ENCODE measurements around the gene CAB39. TPM values are rescaled to one million over a fixed set of nuclear protein-coding genes. Genes with fewer than 3 reads are reported as not detected.
"Not testable (repeated sequence)": the region's sequence is repeated elsewhere in the genome, so short reads cannot be mapped to it uniquely, and the experiment has no call there.

The CAB39 gene
- total and polyA plus RNA-seq, 5 donors: 47.2 to 100.0 (median 87.3) TPM

- Histone ChIP-seq H3K4me1 (ENCODE audit: control insufficient read depth, insufficient read depth, low read length) (peaks cover 15% of the 10 kb centered on the region), H3K27me3 (ENCODE audit: control insufficient read depth, insufficient read depth) (no peaks in the 10 kb centered on the region), H3K9me3 (ENCODE audit: control insufficient read depth, low read length) (no peaks in the 10 kb centered on the region), H3K4me3 (ENCODE audit: low read length) (peak overlapping the region; percentile 100), H3K27ac (ENCODE audit: low read length) (peak overlapping the region; percentile 90)
- 2% methylated on average over 4 of the region's 4 CpGs for WGBS
- intact Hi-C loops (cut with DNase I): loop anchor here (5.0 to 10.0 kb wide), 2 partner anchors 81 to 83 kb away; no protein-coding TSS in a partner anchor
- DNase-seq: no peak
- peak in 1 of 2 donors; percentile 38 for ATAC-seq
Observed at GRCh38 chr2:230714136-230714480, 1.5 kb downstream of the CAB39 start.

GRCh38 chr2:230715201-230715600, 2.6 kb downstream of the CAB39 start:
- Histone ChIP-seq H3K4me1 (ENCODE audit: control insufficient read depth, insufficient read depth, low read length) (peaks cover 15% of the 10 kb centered on the region), H3K27ac (ENCODE audit: low read length) (no peak overlapping the region), H3K9me3 (ENCODE audit: control insufficient read depth, low read length) (no peaks in the 10 kb centered on the region), H3K4me3 (ENCODE audit: low read length) (peak overlapping the region; percentile 25), H3K27me3 (ENCODE audit: control insufficient read depth, insufficient read depth) (no peaks in the 10 kb centered on the region)
- ATAC-seq (no peak), DNase-seq (no peak)
- WGBS: 51% methylated on average over 3 of the region's 3 CpGs
- intact Hi-C loops (cut with DNase I): loop anchor here in 1 of 4 donors (10.0 kb wide), 1 partner anchor 80 kb away; no protein-coding TSS in a partner anchor

- Histone ChIP-seq H3K27me3 (ENCODE audit: control insufficient read depth, insufficient read depth) (no peaks in the 10 kb centered on the region), H3K4me3 (ENCODE audit: low read length) (no peak overlapping the region), H3K4me1 (ENCODE audit: control insufficient read depth, insufficient read depth, low read length) (peaks cover 17% of the 10 kb centered on the region), H3K9me3 (ENCODE audit: control insufficient read depth, low read length) (no peaks in the 10 kb centered on the region), H3K27ac (ENCODE audit: low read length) (no peak overlapping the region)
- no peak for ATAC-seq
- DNase-seq: no peak
- intact Hi-C loops (cut with DNase I): loop anchor here in 1 of 4 donors (10.0 kb wide), 1 partner anchor 78 kb away; no protein-coding TSS in a partner anchor
- WGBS: 96% methylated on average over 4 of the region's 4 CpGs
Observed at GRCh38 chr2:230716588-230716987, 3.9 kb downstream of the CAB39 start.

- WGBS: 46% methylated on average over 3 of the region's 3 CpGs
- no peak for ATAC-seq
- H3K27ac ChIP-seq (ENCODE audit: low read length): no peak overlapping the region
- no peaks in the 10 kb centered on the region for H3K27me3 ChIP-seq (ENCODE audit: control insufficient read depth, insufficient read depth)
- no peak overlapping the region for H3K4me3 ChIP-seq (ENCODE audit: low read length)
- H3K9me3 ChIP-seq (ENCODE audit: control insufficient read depth, low read length): no peaks in the 10 kb centered on the region
- intact Hi-C loops (cut with DNase I): loop anchor here in 1 of 4 donors (10.0 kb wide), 1 partner anchor 77 kb away; no protein-coding TSS in a partner anchor
- peaks cover 17% of the 10 kb centered on the region for H3K4me1 ChIP-seq (ENCODE audit: control insufficient read depth, insufficient read depth, low read length)
- DNase-seq: no peak
Observed at GRCh38 chr2:230717600-230717999, 5.0 kb downstream of the CAB39 start.

- no peak for ATAC-seq
- no peak for DNase-seq
- Histone ChIP-seq H3K4me3 (ENCODE audit: low read length) (no peak overlapping the region), H3K27ac (ENCODE audit: low read length) (no peak overlapping the region), H3K27me3 (ENCODE audit: control insufficient read depth, insufficient read depth) (no peaks in the 10 kb centered on the region), H3K9me3 (ENCODE audit: control insufficient read depth, low read length) (no peaks in the 10 kb centered on the region), H3K4me1 (ENCODE audit: control insufficient read depth, insufficient read depth, low read length) (peaks cover 17% of the 10 kb centered on the region)
- intact Hi-C loops (cut with DNase I): loop anchor here in 1 of 4 donors (10.0 kb wide), 1 partner anchor 75 kb away; no protein-coding TSS in a partner anchor
- 90% methylated on average over 3 of the region's 3 CpGs for WGBS
Observed at GRCh38 chr2:230719340-230719739, 6.7 kb downstream of the CAB39 start.

DNA sequence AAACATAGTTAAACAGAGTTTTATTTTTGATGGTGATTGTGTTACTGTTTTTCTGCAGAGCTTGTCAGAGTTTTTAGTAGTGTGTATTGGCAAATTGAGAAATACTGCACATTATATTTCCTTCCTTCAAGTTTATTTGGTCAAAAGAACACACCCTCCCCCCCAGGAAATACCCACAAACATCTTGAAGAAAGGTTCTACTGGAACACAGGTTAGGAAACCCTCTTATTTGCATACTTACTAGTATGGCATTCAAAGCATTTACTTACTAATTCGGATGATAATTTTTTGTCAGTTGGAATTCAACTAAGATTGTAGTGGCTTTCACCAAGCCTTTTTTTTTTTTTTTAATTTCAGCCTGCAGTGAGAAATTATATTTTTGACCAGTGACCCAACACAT, 9.1 kb downstream of the CAB39 start:
- Histone ChIP-seq H3K4me1 (ENCODE audit: control insufficient read depth, insufficient read depth, low read length) (peaks cover 12% of the 10 kb centered on the region), H3K27me3 (ENCODE audit: control insufficient read depth, insufficient read depth) (no peaks in the 10 kb centered on the region), H3K9me3 (ENCODE audit: control insufficient read depth, low read length) (no peaks in the 10 kb centered on the region), H3K4me3 (ENCODE audit: low read length) (no peak overlapping the region), H3K27ac (ENCODE audit: low read length) (no peak overlapping the region)
- intact Hi-C loops (cut with DNase I): no loop called here
- ATAC-seq (no peak), DNase-seq (no peak)
- WGBS: 60% methylated on average over 1 of the region's 1 CpG

- Histone ChIP-seq H3K9me3 (ENCODE audit: control insufficient read depth, low read length) (no peaks in the 10 kb centered on the region), H3K4me1 (ENCODE audit: control insufficient read depth, insufficient read depth, low read length) (peaks cover 11% of the 10 kb centered on the region), H3K27me3 (ENCODE audit: control insufficient read depth, insufficient read depth) (no peaks in the 10 kb centered on the region), H3K4me3 (ENCODE audit: low read length) (no peak overlapping the region), H3K27ac (ENCODE audit: low read length) (no peak overlapping the region)
- ATAC-seq: no peak
- DNase-seq: no peak
- WGBS: 80% methylated on average over 4 of the region's 4 CpGs
- intact Hi-C loops (cut with DNase I): no loop called here
Observed at GRCh38 chr2:230722207-230722885, 9.7 kb downstream of the CAB39 start.

- ATAC-seq: peak in 1 of 2 donors; percentile 22
- Histone ChIP-seq H3K9me3 (ENCODE audit: control insufficient read depth, low read length) (no peaks in the 10 kb centered on the region), H3K27me3 (ENCODE audit: control insufficient read depth, insufficient read depth) (no peaks in the 10 kb centered on the region), H3K4me3 (ENCODE audit: low read length) (no peak overlapping the region), H3K4me1 (ENCODE audit: control insufficient read depth, insufficient read depth, low read length) (peaks cover 6% of the 10 kb centered on the region), H3K27ac (ENCODE audit: low read length) (no peak overlapping the region)
- peak in 1 of 3 donors; percentile 13 for DNase-seq
- 58% methylated on average over 2 of the region's 2 CpGs for WGBS
- intact Hi-C loops (cut with DNase I): no loop called here
Observed at GRCh38 chr2:230723363-230723762, 10.7 kb downstream of the CAB39 start.

- peak in 1 of 3 donors; percentile 23 for DNase-seq
- ATAC-seq; intact Hi-C loops (cut with DNase I); H3K4me1 ChIP-seq (ENCODE audit: control insufficient read depth, insufficient read depth, low read length); H3K9me3 ChIP-seq (ENCODE audit: control insufficient read depth, low read length); H3K27me3 ChIP-seq (ENCODE audit: control insufficient read depth, insufficient read depth); H3K27ac ChIP-seq (ENCODE audit: low read length); H3K4me3 ChIP-seq (ENCODE audit: low read length): not testable (repeated sequence)
- 95% methylated on average over 14 of the region's 14 CpGs for WGBS
Observed at GRCh38 chr2:230724957-230725356, 12.3 kb downstream of the CAB39 start.

DNA sequence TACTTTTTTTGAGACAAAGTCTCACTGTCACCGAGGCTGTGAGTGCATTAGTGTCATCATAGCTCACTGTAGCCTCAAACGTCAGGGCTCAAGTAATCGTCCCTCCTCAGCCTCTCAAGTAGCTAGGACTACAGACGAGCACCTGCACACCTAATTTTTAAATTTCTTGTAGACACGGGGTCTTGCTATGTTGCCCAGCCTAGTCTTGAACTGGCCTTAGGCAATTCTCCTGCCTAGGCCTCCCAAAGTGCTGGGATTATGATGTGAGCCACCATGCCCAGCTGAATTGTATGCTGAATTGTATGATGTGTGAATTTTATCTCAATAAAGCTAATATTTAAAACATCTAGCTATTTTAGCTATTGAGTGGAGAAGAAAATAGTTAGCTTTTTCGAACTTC, 18.9 kb downstream of the CAB39 start:
- intact Hi-C loops (cut with DNase I): no loop called here
- Histone ChIP-seq H3K9me3 (ENCODE audit: control insufficient read depth, low read length) (no peaks in the 10 kb centered on the region), H3K27me3 (ENCODE audit: control insufficient read depth, insufficient read depth) (no peaks in the 10 kb centered on the region), H3K4me1 (ENCODE audit: control insufficient read depth, insufficient read depth, low read length) (peaks cover 8% of the 10 kb centered on the region), H3K4me3 (ENCODE audit: low read length) (no peak overlapping the region), H3K27ac (ENCODE audit: low read length) (no peak overlapping the region)
- DNase-seq (no peak), ATAC-seq (no peak)
- WGBS: 94% methylated on average over 6 of the region's 6 CpGs

DNA sequence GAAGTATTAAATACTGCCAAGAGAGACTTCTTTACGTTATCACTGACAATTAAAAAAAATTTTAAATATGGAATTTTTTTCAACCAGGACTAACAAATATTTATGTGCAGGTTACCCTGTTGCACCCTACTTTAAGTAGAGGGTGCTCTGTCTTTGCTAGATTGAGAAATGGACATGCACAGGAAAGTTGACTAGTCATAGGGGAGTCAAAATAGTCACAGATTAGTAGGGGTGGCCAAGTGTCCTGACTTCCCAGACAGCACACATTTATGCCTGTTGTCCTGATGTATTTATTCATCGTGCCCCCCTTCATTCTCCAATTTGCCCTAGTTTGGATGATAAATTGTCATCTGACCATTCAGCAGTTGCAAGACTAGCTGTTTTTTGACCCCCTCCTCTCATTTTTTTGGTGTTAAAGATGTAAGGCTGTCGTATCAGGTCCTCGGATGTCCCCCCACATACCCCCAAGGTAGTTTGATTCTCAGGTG, 20.3 kb downstream of the CAB39 start:
- H3K4me1 ChIP-seq (ENCODE audit: control insufficient read depth, insufficient read depth, low read length): peaks cover 8% of the 10 kb centered on the region
- intact Hi-C loops (cut with DNase I): no loop called here

More for the DNA sequence above, 20.3 kb downstream of the CAB39 start:
- DNase-seq (no peak), ATAC-seq (no peak)
- WGBS: 81% methylated on average over 4 of the region's 4 CpGs
- no peaks in the 10 kb centered on the region for H3K27me3 ChIP-seq (ENCODE audit: control insufficient read depth, insufficient read depth)
- no peak overlapping the region for H3K4me3 ChIP-seq (ENCODE audit: low read length)
- no peak overlapping the region for H3K27ac ChIP-seq (ENCODE audit: low read length)
- H3K9me3 ChIP-seq (ENCODE audit: control insufficient read depth, low read length): no peaks in the 10 kb centered on the region
